GM19395 (cell line): ENCODE measurements around the gene EFCAB5.
"Not testable (repeated sequence)": the region's sequence is repeated elsewhere in the genome, so short reads cannot be mapped to it uniquely, and the experiment has no call there.

Experiments
- ATAC-seq: cut with Tn5 transposase; IDR thresholded peaks from one replicate; pipeline ENCODE4 v1.9.1; 2021; ENCODE audit warnings: mild to moderate bottlenecking, moderate library complexity; ENCODE audit not compliant: unreplicated experiment

EFCAB5 gene

DNA sequence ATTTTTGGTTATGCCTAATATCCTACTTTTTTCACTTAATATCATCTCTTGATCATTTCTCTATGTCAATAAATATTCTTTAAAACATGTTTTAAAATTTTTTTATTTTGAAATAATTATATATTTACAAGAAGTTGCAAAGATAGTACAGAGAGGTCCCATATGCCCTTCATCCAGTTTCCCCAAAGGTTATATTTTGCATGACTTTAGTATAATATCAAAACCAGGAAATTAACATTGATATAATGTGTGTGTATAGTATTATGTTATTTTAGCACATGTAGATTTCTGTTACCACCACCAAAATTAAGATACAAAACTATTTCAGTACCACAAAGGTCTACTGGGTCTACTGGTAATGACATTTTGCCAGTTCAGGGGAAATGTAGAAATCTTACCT lies 60.7 kb downstream of the EFCAB5 start:
- no peak for ATAC-seq

DNA sequence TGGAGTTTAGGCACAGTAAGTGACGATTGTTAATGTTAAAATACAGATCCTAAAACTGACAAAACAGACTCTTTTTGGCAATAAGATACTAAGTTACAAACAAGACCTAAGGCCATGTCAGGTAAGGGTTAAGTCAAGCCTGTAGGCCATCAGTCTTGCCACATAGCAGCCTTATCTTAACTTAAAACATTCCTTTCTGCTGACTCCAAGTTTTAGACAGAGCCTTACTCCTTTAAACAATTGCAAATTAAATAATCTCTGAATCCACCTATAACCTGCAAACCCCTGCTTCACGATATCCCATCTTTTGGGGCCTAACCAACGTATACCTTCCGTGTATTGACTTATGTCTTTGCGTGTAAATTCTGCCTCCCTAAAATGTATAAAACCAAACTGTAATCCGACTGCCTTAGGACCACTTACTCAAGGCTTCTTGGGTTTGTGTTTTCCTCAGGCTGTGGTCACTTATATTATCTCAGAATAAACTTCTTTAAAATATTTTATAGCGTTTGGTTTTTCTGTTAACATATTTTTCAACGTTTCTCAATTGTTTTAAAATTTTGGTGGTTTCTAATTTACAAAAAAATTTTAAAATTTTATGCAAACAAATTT lies 64.4 kb downstream of the EFCAB5 start:
- ATAC-seq, result no peak

DNA sequence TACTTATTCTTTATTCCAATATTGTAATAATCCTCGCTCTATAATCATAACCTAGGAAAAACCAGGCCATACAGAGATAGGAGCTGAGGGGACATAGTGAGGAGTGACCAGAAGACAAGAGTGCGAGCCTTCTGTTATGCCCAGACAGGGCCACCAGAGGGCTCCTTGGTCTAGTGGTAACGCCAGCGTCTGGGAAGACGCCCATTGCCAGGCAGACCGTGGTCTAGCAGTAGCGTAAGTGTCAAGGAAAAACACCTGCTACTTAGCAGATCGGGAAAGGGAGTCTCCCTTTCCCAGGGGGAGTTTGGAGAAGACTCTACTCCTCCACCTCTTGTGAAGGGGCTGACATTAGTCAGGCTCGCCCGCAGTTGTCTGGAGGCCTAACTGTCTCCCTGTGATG lies 70.5 kb downstream of the EFCAB5 start:
- not testable (repeated sequence) for ATAC-seq

DNA sequence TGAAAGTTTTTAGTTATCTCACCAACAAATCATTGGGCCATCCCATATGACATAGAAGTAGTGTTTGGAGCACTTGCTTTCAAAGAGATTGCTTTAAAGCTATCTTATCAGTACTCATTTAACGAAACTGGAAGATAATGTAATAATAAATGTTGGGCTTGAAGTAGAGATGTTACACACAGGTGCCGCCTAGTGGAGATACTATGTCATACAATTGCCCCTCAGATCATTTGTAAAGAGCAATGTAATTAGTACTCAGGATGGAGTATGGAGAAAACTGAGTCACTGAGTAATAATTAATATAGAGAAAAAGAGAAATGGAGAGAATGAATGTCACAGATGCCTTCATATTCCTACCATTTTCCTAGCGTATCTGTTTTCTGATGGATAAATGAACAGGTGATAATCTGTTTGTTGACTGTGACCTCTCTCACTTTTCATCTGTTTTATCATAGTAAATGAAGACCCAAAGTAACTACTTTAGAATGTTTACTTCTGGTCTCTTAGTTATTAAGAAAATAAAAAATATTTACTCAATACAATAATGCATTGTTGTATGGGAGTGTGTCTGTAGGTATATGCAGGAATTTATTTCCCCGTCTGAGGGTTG lies 80.4 kb downstream of the EFCAB5 start:
- no peak for ATAC-seq

DNA sequence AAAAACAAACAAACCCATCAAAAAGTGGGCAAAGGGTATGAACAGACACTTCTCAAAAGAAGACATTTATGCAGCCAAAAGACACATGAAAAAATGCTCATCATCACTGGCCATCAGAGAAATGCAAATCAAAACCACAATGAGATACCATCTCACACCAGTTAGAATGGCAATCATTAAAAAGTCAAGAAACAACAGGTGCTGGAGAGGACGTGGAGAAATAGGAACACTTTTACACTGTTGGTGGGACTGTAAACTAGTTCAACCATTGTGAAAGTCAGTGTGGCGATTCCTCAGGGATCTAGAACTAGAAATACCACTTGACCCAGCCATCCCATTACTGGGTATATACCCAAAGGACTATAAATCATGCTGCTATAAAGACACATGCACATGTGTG lies 83.9 kb downstream of the EFCAB5 start:
- ATAC-seq, result not testable (repeated sequence)

DNA sequence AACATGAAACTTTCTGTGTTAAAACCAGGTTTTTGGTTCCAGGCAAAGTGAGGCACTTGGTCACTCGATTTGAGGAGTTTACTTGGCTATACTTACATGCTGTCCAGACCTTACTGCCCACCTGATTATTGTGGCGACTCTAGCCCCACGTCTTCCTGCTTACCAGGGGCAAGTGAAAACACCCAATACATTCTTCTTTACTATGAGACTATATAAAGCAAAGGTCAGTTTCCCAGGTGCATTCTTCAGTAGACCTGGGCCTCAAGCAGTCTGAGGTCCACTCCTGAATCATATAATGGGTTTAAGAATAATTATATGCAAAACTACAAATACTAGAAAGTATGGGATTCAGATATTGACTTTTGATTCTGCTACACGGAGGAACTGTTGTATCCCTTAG lies 86.2 kb downstream of the EFCAB5 start:
- ATAC-seq, result no peak

DNA sequence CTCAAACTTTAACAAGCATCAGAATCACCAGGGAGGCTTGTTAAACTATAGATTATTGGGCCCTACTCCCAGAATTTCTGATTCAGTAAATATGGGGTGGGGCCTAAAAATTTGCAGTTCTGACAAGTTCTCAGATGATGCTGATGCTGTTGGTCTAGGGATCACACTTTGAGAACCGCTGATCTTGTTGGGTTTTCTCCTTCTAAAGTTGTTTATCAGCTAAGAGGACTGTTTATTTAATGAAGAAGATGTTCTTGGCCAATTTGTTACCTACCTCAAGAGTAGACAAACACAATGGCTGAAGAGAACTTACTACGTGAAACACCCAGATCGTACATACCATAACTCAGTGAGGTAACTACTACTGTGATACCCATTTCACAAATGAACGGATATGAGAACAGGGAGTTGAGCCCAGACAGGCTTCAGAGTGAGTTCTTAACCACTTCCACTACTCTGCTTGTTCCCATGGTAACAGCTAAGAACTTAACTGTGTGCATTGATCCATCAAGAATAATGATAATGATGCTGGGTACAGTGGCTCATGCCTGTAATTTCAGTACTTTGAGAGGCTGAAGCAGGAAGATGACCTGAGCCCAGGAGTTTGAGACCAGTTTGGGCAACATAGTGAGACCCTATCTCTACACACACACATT lies 89.9 kb downstream of the EFCAB5 start:
- ATAC-seq, result no peak

DNA sequence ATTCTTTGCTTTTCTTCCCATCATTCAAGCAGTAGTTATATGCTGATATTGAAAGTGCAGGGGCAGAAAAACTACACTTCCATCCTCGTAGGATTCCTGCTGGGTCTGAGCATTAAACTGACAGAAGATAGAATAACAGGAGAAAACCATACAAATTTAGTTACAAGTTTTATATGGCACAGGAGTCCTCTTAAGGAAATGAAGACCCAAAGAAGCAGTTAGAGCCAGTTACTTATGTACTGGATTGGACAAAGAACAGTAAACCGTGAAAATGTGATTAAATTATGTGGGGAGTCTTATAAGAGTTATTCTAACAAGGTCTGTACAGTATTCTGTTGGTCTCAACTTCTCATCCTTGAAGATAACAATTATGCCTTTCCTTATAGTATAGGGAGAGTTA lies 93.9 kb downstream of the EFCAB5 start:
- ATAC-seq, result no peak

DNA sequence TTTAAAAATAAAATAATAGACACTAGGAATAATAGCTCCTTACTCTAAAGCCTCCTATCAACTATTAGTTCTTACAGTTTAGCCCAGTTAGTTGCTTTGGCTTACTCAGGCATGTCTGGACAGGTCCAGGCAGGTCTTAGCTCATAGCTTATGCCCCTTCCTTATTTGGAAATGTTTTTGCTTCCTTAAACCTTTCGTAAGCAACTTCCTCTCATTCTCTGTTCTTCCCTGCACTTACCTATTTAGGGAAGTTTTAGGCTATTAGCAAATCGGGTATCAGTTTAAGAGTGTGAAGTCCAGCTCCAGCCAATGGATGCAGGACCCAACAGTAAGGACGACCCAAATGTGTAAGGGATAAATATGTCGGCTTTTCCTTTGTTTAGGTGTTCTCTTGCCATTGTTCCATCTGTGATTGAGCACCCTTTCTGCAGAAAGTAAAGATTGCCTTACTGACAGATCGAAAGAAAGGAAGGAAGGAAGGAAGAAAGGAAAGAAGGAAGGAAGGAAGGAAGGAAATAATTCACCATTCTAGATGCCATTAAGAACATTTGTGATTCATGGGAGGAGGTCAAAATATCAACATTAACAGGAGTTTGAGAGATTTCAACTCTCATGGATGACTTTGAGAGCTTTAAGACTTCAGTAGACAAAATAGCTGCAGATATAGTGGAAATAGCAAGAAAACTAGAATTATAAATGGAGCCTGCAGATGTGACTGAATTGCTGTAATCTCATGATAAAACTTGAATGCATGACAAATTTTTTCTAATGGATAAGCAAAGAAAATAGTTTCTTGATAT lies 99.5 kb downstream of the EFCAB5 start:
- ATAC-seq, result not testable (repeated sequence)

DNA sequence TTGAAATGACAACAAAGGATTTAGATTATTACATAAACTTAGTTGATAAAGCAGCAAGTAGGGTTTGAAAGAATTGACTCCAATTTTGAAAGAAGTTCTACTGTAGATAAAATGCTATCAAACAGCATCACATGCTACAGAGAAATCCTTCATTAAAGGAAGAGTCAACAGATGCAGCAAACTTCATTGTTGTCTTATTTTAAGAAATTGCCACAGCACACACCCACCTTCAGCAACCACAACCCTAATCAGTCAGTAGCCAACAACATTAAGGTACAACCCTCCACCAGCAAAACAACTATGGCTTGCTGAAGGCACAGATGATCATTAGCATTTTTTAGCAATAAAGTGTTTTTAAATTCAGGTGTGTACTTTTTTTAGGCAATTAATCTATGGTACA lies 100.1 kb downstream of the EFCAB5 start:
- ATAC-seq, result no peak

DNA sequence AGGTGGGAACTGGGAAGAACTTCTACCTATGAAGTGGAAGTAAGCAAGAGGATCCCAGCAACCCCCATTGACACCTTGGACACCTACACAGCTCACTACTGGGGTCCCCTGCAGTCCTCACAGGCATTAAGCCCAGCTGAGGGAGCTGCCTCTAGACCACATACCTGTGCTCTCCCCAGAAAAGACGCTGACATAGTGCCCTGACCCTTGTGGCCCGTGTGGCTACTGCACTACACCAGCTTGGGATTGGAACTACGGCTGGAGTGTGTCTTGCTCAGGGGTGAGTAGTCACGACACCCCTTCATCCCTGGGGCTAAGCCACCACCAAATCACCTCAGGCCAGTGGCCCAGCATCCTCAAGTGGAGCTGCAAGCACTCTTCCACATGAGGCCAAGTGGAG lies 120.9 kb downstream of the EFCAB5 start:
- no peak for ATAC-seq

DNA sequence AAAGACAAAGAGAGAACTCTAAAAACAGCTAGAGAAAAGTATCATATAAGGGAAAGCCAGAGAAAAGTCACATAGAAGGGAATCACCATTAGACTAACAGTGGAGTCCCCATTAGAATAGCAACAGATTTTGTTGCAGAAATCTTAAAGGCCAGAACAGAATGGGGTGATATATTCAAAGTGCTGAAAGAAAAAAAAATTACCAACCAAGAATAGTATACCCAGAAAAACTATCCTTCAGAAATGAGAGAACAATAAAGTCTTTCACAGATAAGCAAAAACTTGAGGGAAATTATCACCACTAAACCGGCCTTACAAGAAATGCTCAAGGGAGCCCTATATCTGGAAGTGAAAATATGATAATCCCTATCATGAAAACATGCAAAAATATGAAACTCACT lies 123.3 kb downstream of the EFCAB5 start:
- ATAC-seq, result no peak

DNA sequence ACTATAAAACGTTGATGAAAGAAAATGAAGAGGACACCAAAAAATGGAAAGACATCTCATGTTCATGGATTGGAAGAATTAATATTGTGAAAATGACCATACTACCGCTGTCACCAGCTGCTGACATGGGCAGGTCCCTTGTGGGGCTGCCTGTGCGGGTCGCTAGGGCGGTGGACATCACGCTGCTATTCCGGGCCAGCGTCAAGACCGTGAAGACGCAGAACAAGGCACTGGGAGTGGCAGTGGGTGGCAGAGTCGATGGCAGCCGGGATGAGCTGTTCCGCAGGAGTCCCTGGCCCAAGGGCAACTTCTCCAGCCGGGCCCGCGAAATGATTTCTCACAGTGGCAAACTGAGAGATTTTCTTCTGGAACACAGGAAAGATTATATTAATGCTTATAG lies 127.0 kb downstream of the EFCAB5 start:
- ATAC-seq, result no peak

DNA sequence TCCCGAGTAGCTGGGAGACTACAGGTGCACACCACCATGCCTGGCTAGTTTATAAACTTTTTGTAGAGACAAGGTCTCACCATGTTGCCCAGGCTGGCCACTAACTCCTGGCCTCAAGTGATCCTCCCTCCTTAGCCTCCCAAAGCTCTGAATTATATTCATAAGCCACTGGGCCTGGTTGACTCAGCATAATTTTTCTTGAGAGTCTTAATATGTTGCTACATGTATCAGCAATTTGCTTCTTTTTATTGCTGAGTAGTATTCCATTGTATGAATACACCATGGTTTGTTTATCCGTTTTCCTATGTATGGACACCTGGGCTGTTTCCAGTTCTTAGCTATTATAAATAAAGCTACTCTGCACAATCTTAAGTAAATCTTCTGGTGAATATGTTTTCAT lies 132.8 kb downstream of the EFCAB5 start:
- no peak for ATAC-seq

DNA sequence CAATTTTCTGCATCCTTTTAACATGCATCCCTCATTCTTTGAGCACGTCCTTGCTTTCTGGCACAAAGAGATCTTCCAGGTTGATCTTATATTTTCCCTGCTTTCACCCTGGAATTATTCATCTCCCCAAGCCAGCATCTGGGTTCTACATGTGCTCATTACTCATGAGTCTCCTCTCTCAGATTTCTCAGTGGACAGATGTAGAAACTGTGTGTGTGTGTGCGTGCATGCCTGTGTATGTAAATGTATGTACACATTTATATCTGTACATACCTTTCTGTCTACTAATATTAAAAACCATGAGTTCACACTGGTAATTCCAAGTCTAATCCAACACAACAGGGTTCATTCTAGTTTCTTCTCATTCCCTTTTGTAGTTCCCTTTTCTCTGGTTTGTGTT lies 133.3 kb downstream of the EFCAB5 start:
- no peak for ATAC-seq

DNA sequence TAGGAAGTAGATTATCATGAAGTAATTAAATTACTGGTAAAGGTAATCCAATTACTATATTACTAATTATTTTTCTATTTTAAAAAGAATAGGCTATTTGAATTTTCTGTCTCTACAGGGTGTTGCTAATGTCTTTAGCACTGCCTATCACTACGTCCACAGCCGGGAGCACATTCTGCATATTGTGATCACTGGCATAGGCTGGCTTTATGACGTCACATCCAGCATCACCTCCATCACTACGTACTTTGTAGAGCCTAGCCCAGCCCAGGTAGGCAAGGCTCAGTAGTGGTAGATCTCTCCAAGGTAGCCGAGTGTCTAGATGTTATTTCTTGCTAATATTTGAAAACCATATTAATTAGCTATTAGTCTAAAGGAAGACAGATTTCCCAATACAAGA lies 141.3 kb downstream of the EFCAB5 start:
- ATAC-seq, result no peak

DNA sequence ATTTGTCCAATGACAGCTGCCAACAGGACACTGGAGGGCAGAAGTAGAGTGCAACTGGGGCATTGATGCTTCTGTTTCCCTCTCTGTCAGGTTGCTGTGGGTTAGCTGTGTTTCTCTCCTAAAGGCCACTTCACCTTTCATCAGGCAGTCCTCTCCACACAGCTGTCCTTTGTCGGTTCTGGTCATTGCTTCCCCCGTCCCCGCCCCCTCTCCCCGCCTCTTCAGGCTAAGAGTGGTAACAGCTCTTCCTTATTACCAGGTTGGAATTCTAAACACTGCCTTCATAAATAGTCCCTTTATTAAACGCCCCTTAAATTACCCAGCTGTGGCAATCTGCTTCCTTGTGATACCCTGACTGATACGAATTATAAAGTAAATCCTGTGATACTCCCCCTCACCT lies 143.4 kb downstream of the EFCAB5 start:
- no peak for ATAC-seq

DNA sequence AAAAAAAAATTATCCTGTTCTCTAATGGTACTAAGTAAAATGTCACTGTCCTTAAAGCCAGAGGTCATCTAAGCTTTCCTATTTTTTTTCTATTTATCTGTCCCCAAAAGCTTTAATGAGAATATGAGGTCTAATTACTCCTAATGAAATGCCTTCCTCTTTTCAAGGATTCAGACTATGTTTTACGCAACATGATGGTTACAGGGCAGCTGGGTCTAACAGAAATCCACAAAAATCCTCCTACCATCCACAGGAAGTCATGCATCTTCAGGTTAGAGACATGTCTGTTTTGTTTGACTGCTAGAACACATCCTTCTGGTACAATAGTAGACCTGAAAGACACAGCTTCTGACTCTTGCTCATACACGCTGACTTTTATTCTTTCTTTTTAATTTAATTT lies 145.5 kb downstream of the EFCAB5 start:
- ATAC-seq, result no peak

DNA sequence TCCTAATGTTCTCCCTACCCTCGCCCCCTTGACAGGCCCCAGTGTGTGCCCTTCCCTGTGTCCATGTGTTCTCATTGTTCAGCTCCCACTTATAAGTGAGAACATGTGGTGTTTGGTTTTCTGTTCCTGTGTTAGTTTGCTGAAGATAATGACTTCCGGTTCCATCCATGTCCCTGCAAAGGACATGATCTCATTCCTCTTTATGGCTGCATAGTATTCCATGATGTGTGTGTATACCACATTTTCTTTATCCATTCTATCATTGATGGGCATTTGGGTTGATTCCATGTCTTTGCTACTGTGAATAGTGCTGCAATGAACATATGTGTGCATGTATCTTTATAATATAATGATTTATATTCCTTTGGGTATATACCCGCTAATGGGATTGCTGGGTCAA lies 146.0 kb downstream of the EFCAB5 start:
- ATAC-seq, result not testable (repeated sequence)

DNA sequence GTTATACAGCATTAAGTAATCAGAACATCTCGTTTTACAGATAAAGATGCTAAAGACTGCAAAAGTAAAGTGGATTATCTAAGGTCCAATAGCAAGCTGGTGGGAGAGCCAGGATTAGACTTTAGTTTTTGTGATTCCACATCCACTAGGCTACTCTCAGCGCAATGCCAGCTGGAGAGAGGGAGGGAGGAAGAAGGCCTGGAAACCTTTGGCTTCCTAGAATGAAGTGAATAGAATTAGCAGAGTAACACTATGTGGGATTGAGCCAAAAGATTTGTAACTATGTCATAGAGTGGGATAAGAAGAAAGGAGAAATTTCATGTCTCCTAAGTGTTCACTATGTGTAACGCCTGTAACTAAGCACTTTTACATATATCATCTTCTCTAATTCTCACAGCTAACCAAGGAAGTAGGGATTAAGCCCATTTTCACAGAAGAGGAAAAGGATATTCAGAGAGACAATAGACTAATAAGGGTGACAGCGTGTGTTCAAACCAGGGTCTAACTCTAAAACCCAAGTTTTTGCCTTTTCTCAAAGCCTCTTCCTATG lies 149.8 kb downstream of the EFCAB5 start:
- ATAC-seq, result no peak

DNA sequence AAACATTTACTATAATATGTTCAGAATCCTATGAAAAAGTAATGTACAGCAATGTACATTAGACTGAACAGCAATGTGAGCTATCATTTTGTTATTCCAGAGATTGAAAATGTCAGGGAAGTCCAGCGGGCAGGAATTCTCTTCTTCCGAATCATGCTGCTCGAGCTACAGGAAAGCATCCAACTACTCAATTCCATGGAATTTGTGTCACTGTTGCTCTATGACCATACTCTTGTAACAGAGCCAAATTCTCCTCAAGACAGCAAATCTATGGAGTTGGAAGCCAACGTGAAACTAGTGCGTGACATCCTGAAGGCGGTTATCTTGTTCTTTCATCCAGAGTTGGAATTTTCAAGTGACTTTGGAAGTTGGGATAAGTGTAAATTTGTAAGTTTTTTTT lies 150.3 kb downstream of the EFCAB5 start:
- no peak for ATAC-seq

DNA sequence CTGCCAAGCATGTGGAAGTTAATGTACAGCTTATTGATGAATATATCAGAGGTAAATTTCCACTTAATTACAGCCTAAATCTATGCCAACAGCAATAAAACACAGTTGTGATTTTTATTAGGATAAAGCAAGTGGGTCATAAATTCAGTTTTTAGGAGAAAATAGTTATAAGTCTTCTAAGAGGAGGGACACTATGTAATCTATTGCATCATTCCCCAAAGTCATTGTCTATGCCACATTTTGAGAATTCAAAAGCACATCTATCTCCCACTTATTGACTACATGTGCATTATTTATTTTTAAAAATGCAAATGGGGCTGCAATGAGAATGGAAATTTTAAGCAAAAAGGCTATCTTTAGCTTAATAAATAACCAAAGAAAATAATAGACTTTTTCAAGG lies 151.5 kb downstream of the EFCAB5 start:
- no peak for ATAC-seq
